Activated gamma-delta T cell treated with anti-CD3 and anti-CD28 coated beads, Interleukin-2, amount 50 U/mL, for 16 hours (primary cell): ENCODE results near the gene ACTR3.
"Not testable (repeated sequence)": the region's sequence is repeated elsewhere in the genome, so short reads cannot be mapped to it uniquely, and the experiment has no call there.

ENCODE experiments used
- DNase-seq: peaks from one replicate; pipeline ENCODE4 v3.0.0-alpha.2; 2020; ENCODE audit warnings: low read depth

ACTR3 gene

DNA sequence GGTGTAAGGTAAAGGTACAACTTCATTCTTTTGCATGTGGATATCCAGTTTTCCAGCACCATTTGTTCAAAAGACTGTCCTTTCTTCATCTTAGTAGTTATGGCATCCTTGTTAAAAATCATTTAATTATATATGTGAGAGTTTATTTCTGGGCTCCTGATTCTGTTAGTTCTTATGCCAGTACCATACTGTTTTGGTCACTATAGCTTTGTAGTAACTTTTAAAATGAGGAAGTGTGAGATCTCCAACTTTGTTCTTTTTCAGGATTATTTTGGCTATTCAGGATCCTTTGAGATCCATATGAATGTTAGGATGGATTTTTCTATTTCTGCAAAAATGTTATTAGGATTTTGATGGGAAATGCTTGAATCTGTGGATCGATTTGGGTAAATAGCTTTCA lies 16.8 kb downstream of the ACTR3 start:
- no peak for DNase-seq

- DNase-seq, result no peak
These were observed 17.4 kb downstream of the ACTR3 start for GRCh38 chr2:113907297-113907696.

GRCh38 chr2:113910110-113910717 lies 20.3 kb downstream of the ACTR3 start:
- peak; percentile 39 for DNase-seq

DNA sequence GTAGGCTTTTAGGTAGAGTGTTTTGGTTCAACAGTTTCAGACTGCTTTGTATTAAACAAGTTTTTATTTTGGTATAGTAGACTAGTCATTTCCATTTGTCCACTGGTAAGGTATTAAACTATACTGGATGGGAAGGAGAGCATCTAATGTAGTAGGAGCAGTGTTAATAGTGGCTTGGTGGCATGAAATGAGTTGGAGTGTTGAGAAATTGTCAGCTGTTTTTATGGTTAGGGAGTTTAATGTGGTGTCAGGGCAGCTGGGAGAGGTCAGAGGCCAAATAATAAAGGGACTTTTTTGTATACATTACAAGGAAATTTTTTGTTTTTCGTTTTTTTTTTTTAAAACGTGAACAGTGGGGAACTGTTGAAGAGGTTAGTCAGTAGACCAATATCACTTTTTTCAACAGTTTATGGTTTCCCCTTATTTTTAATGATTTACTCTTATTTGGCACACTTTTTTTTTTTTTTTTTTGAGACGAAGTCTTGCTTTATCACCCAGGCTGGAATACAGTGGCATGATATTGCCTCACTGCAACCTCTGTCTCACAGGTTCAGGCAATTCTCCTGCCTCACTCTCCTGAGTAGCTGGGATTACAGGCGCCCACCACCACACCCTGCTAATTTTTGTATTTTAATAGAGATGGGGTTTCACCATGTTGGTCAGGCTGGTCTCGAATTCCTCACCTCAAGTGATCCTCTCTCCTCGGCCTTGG lies 21.2 kb downstream of the ACTR3 start:
- DNase-seq, result no peak

- DNase-seq, result no peak
These were observed 25.4 kb downstream of the ACTR3 start for GRCh38 chr2:113915082-113915819.

- DNase-seq, result no peak
These were observed 28.3 kb downstream of the ACTR3 start for GRCh38 chr2:113918229-113918628.

DNA sequence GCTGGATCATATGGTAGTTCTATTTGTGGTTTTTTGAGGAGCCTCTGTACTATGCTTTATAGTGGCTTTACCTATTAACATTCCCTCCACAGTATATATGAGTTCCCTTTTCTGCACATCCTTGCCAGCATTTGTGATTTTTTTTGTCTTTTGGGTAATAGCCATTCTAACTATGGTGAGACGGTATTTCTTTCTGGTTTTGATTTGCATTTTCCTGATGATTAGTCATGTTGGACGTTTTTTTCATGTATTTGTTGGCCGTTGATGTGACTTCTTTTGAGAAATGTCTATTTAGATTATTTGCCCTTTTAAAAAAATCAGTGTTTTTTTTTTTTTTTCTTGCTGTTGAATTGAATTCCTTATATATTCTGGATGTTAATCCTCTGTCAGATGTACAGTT lies 31.1 kb downstream of the ACTR3 start:
- DNase-seq, result no peak

GRCh38 chr2:113922335-113922734 lies 32.4 kb downstream of the ACTR3 start:
- DNase-seq, result no peak

DNA sequence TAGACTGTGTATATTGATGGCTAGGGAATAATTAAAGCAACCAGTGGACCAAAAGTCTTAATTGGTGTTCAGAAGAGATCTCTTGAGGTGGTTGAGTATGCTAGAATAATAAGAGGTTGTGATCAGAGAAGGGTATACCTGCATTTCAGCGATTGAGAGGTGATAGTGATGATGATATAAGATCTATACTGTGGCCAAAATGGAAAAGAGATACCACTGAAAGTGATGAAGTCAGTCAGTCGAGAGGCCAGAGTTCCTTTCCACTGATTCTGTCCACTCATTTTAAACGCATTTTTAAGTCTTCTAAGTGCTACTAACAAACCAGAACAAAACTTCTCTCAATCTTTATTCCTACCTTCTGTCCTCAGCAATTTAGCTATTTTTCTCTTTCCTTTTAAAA lies 32.9 kb downstream of the ACTR3 start:
- no peak for DNase-seq

DNA sequence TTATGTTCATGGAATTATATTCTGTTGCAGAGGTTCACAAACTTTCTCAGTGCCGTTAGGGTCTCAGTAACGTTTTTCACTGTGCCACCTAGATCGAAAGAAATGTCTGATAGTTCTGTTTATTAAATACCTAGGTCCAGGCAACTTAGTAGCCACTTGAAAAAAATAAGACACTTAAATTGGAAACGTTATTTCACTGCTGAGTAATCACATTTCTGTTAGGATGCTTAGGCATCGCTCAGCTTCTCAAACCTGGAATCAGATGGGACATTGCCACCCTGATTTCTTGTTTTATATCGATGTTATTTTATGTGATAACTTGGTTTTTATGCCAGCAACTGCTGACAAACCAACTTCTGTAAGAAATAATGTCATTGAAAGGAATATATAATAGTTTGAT lies 36.0 kb downstream of the ACTR3 start:
- no peak for DNase-seq

DNA sequence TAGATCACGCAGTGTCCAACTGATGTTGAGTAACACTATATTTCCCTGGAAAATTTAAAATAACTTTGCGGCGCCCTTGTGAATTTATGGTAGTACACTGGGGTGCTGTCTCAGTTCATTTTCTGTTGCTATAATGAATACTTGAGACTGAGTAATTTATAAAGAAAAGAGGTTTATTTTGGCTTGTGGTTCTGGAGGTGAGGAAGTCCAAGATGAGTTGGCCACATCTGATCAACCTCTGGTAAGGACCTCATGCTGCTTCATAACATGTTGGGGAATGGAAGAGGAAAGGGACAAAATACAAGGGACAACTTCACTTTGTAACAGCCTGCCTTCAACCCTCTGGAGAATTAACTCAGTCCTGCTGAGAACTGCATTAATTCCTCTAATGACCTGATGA lies 36.4 kb downstream of the ACTR3 start:
- DNase-seq, result no peak

GRCh38 chr2:113930448-113930847 lies 40.6 kb downstream of the ACTR3 start:
- no peak for DNase-seq

DNA sequence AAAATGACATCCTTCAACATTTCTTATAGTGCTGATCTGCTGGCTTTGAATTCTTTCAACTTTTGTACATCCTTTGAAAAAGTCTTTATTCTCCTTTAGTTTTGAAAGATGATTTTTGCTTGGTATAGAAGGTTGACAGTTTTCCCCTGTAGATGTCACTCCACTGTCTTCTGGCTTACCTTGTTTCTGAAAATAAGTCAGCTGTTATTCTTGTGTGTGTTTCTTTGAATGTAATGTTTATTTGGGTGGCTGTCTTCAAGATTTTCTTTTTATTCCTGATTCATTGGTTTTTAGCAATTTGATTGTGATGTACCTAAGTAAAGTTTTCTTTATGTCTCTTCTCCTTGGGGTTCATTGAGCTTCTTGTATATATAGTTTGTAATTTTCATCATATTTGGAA lies 47.6 kb downstream of the ACTR3 start:
- DNase-seq, result no peak

GRCh38 chr2:113940891-113941290 lies 51.0 kb downstream of the ACTR3 start:
- no peak for DNase-seq

DNA sequence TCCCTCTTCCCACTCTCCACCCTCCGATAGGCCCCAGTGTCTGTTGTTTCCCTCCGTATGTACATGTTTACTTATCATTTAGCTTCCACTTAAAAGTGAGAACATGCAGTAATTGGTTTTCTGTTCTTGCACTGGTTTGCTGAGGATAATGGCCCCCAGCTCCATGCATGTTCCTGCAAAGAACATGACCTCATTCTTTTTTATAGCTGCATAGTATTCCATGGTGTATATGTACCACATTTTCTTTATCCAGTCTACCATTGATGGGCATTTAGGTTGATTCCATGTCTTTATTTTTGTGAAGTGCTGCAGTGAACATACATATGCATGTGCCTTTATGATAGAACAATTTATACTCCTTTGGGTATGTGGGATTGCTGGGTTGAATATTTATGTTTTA lies 55.9 kb downstream of the ACTR3 start:
- DNase-seq, result not testable (repeated sequence)

DNA sequence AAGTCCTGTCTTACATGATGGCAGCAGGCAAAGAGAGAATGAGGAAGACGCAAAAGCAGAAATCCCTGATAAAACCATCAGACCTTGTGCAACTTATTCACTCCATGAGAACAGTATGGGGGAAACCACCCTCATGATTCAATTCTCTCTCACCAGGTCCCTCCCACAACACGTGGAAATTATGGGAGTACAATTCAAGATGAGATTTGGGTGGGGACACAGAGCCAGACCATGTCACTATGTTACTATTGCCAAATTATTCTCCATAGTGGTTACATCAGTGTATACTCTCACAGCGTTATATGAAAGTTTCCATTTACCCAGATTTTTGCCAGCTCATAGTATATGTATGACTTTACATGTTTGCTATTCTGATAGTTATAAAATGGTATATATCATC lies 61.0 kb downstream of the ACTR3 start:
- DNase-seq, result not testable (repeated sequence)

- no peak for DNase-seq
These were observed 71.1 kb downstream of the ACTR3 start for GRCh38 chr2:113961000-113961399.

GRCh38 chr2:113962692-113963480 lies 73.0 kb downstream of the ACTR3 start:
- no peak for DNase-seq

- no peak for DNase-seq
These were observed 74.1 kb downstream of the ACTR3 start for GRCh38 chr2:113963965-113964364.

- no peak for DNase-seq
These were observed 74.5 kb downstream of the ACTR3 start for GRCh38 chr2:113964436-113964835.

DNA sequence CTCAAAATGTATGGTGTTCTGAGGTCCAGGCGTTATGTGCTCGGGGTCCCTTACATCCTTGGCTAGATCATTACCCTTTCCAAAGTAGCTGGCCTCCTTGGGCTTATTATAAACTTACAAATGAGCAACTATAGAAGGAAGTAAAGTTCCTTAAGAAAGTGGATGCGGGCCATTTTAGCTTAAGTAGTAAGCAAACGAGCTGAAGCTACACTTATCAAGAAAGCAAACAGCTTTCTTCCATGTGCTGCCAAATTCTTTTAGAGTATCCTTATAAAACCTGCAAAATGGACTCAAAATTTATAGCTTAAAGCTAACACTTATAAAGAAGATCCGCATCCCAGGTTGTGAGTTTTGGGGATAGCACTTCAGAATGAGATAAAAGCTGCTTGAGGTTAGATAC lies 75.3 kb downstream of the ACTR3 start:
- DNase-seq, result no peak

GRCh38 chr2:113965644-113966043 lies 75.8 kb downstream of the ACTR3 start:
- DNase-seq, result no peak

GRCh38 chr2:113966171-113966570 lies 76.3 kb downstream of the ACTR3 start:
- no peak for DNase-seq
